Measurements from ENCODE around the gene AURKAIP1. TPM values are rescaled to one million over a fixed set of nuclear protein-coding genes. Genes with fewer than 3 reads are reported as not detected.

AURKAIP1 gene
- total RNA-seq, 4 donors from 2014 or later: 55.8 to 106 (median 86.1) TPM

DNA sequence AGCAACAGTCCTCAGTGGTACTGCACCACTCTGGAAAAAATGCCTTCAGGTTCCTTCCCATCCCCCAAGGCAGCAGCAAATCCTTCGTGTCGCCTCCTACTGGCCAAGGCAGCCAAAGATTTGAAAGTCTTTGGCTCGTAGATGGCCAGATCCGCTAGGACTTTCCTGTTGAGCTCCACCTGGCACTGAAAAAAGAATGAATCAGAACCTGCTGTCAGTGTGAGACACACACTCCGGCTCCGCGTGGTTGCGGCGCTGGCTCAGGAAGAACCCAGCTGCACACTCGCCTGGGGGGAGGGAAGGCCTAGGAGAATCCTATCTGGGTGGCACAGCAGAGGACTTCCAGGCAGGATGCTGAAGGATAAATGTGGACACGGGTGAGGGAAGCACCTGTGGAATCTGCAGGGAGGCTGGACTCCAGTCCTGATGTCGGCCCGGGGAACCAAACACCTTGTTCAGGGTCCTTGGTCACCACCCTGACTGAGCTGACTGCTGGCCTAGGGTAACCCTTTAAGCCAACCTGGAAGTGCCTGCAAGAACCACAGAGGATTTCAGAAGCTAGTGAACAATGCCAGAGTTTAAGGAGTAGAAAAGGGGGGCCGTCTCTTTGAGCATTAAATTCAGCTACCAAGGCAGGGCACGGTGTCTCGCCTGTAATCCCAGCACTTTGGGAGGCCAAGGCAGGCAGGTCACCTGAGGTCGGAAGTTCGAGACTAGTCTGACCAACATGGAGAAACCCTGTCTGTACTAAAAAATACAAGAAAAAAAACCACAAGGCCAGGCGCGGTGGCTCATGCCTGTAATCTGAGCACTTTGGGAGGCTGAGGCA, 27.3 kb upstream of the AURKAIP1 start:
- peak; percentile 4 to 57 for TF ChIP-seq CTCF (IDR thresholded peaks at IDR 0.05)
- TF ChIP-seq POLR2AphosphoS5 (IDR thresholded peaks at IDR 0.05): no peak
- Histone ChIP-seq H3K27me3 (no peaks in the 10 kb centered on the region), H3K4me3 (no peak overlapping the region), H3K4me1 (peaks cover 49% of the 10 kb centered on the region), H3K27ac (no peak overlapping the region), H3K36me3 (peaks cover 56% of the 10 kb centered on the region), H3K9me3 (no peaks in the 10 kb centered on the region)
- no peak for DNase-seq (ENCODE audit: low spot score in 2 of 2)
- 60% methylated on average over 20 of the region's 20 CpGs for WGBS

DNA sequence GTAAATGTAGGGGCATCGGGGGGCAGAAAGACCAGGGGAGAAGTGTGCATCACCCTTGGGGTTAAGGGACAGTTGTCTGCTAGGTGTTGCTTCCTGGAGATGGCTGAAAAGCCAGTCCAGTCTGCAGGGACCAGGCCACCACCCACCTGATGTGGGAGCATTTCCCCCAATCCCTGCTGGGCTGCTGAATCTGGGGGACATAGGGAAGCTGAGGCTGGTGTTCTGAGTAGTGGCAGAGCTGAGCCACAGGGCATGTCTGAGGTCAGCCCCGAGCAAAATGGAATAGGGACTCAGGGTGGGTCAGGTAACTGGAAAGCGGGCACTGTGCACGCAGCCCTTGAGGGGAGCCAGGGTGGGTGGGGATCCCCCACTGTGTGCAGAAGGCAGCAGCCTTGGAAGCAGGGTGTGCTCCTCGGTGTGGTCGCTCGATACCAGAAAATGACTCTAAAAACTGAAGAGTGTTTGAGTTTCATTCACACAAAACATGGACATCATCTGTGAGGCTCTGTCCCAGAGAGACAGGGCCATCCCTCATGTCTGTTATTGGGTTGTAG, 26.5 kb upstream of the AURKAIP1 start:
- DNase-seq (ENCODE audit: low spot score in 2 of 2): no peak
- H3K27ac ChIP-seq: no peak overlapping the region
- no peaks in the 10 kb centered on the region for H3K27me3 ChIP-seq
- TF ChIP-seq POLR2AphosphoS5 (IDR thresholded peaks at IDR 0.05): no peak
- TF ChIP-seq CTCF (IDR thresholded peaks at IDR 0.05): no peak
- TF ChIP-seq POLR2A (IDR thresholded peaks at IDR 0.05): no peak
- TF ChIP-seq EP300 (IDR thresholded peaks at IDR 0.05): no peak
- H3K4me3 ChIP-seq: no peak overlapping the region
- 80% methylated on average over 7 of the region's 7 CpGs for WGBS
- H3K9me3 ChIP-seq: no peaks in the 10 kb centered on the region
- peaks cover 63% of the 10 kb centered on the region for H3K36me3 ChIP-seq
- H3K4me1 ChIP-seq: peaks cover 54% of the 10 kb centered on the region

GRCh38 chr1:1400576-1401456, 25.8 kb upstream of the AURKAIP1 start:
- TF ChIP-seq POLR2AphosphoS5 (IDR thresholded peaks at IDR 0.05) (no peak), CTCF (IDR thresholded peaks at IDR 0.05) (no peak), EP300 (IDR thresholded peaks at IDR 0.05) (no peak), POLR2A (IDR thresholded peaks at IDR 0.05) (no peak)
- Histone ChIP-seq H3K9me3 (no peaks in the 10 kb centered on the region), H3K36me3 (peaks cover 65% of the 10 kb centered on the region), H3K27ac (no peak overlapping the region), H3K4me3 (peak overlapping the region; percentile 57), H3K4me1 (peaks cover 47% of the 10 kb centered on the region), H3K27me3 (no peaks in the 10 kb centered on the region)
- 85% methylated on average over 20 of the region's 22 CpGs for WGBS
- no peak for DNase-seq (ENCODE audit: low spot score in 2 of 2)

DNA sequence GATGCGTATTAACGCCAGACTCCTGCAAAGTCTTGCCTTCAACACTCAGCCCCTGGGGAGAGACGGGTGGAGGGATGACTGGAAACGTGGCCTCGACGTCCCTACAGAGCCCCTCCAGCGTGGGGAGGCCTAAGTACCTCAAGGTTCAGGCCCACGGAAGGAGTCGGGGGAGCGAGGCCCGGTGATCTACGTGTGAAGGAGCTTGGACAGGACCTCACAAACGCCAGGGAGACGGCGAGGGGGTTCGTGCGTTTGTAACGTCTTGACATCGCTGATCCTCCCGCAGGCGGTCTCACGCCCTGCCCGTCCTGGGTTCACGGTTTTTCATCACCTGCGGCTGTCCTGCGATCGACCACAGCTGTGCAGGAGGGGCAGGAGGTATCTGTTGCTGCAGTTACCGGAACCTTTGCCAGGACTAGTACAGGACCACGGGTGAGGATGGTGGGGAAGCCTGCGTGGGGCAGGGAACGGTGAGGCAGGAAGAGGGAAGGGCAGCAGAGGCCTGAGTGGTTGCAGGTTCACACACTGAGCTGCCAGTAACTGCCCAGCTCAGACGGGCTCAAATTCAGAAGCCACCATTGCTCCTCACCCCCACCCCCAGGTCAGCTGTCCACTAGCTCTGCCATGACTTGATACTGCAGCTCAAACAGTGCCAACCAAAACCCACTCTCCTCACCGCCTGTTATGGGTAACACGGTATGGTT, 25.0 kb upstream of the AURKAIP1 start:
- H3K36me3 ChIP-seq: peaks cover 69% of the 10 kb centered on the region
- H3K27ac ChIP-seq: peak overlapping the region; percentile 83
- H3K27me3 ChIP-seq: no peaks in the 10 kb centered on the region
- TF ChIP-seq POLR2A (IDR thresholded peaks at IDR 0.05) (no peak), EP300 (IDR thresholded peaks at IDR 0.05) (no peak), CTCF (IDR thresholded peaks at IDR 0.05) (no peak), POLR2AphosphoS5 (IDR thresholded peaks at IDR 0.05) (peak in 1 of 3 donors; percentile 10)
- no peaks in the 10 kb centered on the region for H3K9me3 ChIP-seq
- 12% methylated on average over 16 of the region's 34 CpGs for WGBS
- peaks cover 43% of the 10 kb centered on the region for H3K4me1 ChIP-seq
- H3K4me3 ChIP-seq: peak overlapping the region; percentile 57
- no peak for DNase-seq (ENCODE audit: low spot score in 2 of 2)

Data from suprapubic skin (tissue), 4 donors.